ENCODE results near the gene SHQ1. TPM values are rescaled to one million over a fixed set of nuclear protein-coding genes. Genes with fewer than 3 reads are reported as not detected.
"Not testable (repeated sequence)": the region's sequence is repeated elsewhere in the genome, so short reads cannot be mapped to it uniquely, and the experiment has no call there.

Gene SHQ1
- total RNA-seq, 1 donor from 2014 or later = 17.1 TPM

GRCh38 chr3:72719137-72719536 is 129.1 kb downstream of the SHQ1 start:
- DNase-seq (ENCODE audit: low spot score) = no peak

- DNase-seq (ENCODE audit: low spot score) = not testable (repeated sequence)
Measured at GRCh38 chr3:72714135-72714534, 134.1 kb downstream of the SHQ1 start.

DNA sequence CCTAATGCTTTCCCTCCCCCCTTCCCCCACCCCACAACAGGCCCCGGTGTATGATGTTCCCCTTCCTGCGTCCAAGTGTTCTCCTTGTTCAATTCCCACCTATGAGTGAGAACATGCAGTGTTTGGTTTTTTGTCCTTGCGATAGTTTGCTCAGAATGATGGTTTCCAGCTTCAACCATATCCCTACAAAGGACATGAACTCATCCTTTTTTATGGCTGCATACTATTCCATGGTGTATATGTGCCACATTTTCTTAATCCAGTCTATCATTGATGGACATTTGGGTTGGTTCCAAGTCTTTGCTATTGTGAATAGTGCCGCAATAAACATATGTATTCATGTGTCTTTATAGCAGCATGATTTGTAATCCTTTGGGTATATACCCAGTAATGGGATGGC is 137.8 kb downstream of the SHQ1 start:
- DNase-seq (ENCODE audit: low spot score) = not testable (repeated sequence)

DNA sequence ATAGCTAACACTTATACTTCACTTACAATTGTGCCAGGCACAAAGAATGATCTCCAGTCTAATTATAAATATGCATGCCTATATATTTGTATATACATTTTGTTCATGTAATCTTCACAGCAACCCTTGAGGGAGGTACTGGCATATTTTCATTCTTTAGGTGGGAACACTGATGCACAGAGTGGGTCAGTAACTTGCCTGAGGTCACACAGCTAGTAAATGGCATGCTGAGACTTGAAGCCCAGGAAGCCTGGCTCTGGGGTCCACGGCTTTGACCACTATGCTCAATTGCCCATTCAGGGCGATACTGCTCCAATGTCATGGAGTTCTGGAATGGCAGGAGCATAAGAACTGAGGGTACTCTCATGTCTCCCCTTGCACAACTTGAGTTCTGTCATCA is 139.8 kb downstream of the SHQ1 start:
- no peak for DNase-seq (ENCODE audit: low spot score)

DNA sequence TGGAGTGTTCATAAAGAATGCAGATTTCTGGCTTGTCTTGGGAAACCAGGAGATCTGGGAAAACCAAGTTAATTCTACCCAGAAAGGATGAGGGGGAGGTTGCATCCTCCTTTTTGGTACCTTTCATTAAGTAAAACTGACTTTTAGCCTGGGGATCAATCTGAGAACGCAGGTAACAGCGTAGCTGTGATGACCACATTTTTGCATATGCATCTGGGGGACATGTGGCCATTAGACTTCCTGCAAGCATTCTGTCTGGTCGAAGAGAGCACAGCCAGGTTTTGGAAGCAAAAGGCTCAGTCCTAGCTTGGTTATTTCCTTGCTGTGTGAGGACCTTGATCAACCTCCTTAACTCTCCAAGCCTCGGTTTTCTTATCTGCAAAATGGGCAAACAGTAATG is 145.2 kb downstream of the SHQ1 start:
- DNase-seq (ENCODE audit: low spot score) = no peak

DNA sequence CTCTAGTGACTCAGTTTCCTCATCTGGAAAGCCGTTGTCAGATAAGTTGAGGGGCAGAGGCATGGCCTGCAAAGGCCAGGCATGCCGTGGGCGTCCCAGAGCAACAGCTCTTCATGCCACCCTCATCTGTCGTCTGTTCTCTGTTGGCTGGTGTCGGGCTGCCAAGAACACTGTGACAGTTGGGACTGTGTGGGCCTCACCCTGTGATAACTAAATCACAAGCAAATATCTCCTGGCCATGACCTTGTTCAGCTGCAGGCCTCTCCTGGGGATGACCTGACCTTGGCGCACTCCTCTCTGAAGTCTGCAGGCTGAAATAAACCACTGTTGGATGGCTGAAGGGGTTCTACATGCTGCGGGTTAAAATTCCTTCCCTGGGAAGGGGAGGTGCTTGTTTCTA is 145.9 kb downstream of the SHQ1 start:
- DNase-seq (ENCODE audit: low spot score) = no peak

- no peak for DNase-seq (ENCODE audit: low spot score)
Measured at GRCh38 chr3:72700106-72700505, 148.1 kb downstream of the SHQ1 start.

- no peak for DNase-seq (ENCODE audit: low spot score)
Measured at GRCh38 chr3:72699631-72700030, 148.6 kb downstream of the SHQ1 start.

Other genes with a start within 250 kb of the SHQ1 start
- gene GXYLT2, start 39.6 kb upstream of the SHQ1 start, total RNA-seq (ENCODE audit: insufficient read depth, low replicate concordance) = 82.8 TPM
- gene PPP4R2, start 148.4 kb upstream of the SHQ1 start, total RNA-seq (ENCODE audit: insufficient read depth, low replicate concordance) = 72.2 TPM
- 13.2 TPM for gene EBLN2, start 213.2 kb upstream of the SHQ1 start, total RNA-seq (ENCODE audit: insufficient read depth, low replicate concordance)

Measured in umbilical cord (tissue), 2 donors.